GM12891 (cell line): ENCODE data around the gene ERICH2.

ENCODE experiments used
- POLR2A ChIP-seq: IDR thresholded peaks from 2 replicates; pipeline ENCODE4 v1.6.1; 2011; ENCODE audit warnings: low read depth, low read length, control low read depth
- POLR2AphosphoS5 ChIP-seq: IDR thresholded peaks from 2 replicates; pipeline ENCODE4 v1.6.1; 2011; ENCODE audit warnings: low read depth, low read length, control low read depth
- TAF1 ChIP-seq: IDR thresholded peaks from 2 replicates; pipeline ENCODE4 v1.6.1; 2011; ENCODE audit warnings: low read depth, low read length, control low read depth

GRCh38 chr2:170847716-170848115 lies 77.5 kb downstream of the ERICH2 start:
- TF ChIP-seq POLR2A, result no peak
- TF ChIP-seq TAF1, result no peak
- no peak for TF ChIP-seq POLR2AphosphoS5
